Kidney (tissue), 14 donors: Measurements from ENCODE around the gene ZNF567. TPM values are rescaled to one million over a fixed set of nuclear protein-coding genes. Genes with fewer than 3 reads are reported as not detected.

ENCODE experiments used
- DNase-seq, 5 donors: peaks; one replicate each; pipeline ENCODE4 v3.0.0-alpha.2; 2013 to 2020
- FAIRE-seq: peaks from 2 replicates; lab custom pipeline; 2012; peaks lifted over from hg19 to GRCh38; lab: Jason Lieb, UNC
- H3K27ac ChIP-seq, 2 donors: one replicate each; pipeline ENCODE4 v1.7.0; 2013; ENCODE audit warnings: low read depth in 2 of 2, low read length in 2 of 2, inconsistent platforms in 1 of 2
- H3K27me3 ChIP-seq: one replicate; pipeline ENCODE4 v1.7.1; 2013; ENCODE audit warnings: low read length, inconsistent platforms; ENCODE audit not compliant: control insufficient read depth, insufficient read depth
- H3K36me3 ChIP-seq, 3 donors: one replicate each; pipeline versions ENCODE4 v1.7.0 to v1.7.1; 2013; ENCODE audit warnings: low read length in 3 of 3, control low read depth in 1 of 3, inconsistent platforms in 1 of 3; ENCODE audit not compliant: insufficient read depth in 3 of 3, control insufficient read depth in 2 of 3
- H3K4me1 ChIP-seq, 3 donors: one replicate each; pipeline versions ENCODE4 v1.7.0 to v1.7.1; 2013; ENCODE audit warnings: low read length in 3 of 3, inconsistent platforms in 1 of 3, low read depth in 1 of 3; ENCODE audit not compliant: control insufficient read depth in 2 of 3, insufficient read depth in 2 of 3
- H3K4me3 ChIP-seq, 3 donors: one replicate each; pipeline versions ENCODE4 v1.7.0 to v1.8.1; 2013; ENCODE audit warnings: low read length in 3 of 3, control low read depth in 1 of 3, inconsistent platforms in 1 of 3
- H3K9ac ChIP-seq, 3 donors: one replicate each; pipeline versions ENCODE4 v1.7.0 to v1.7.1; 2013; ENCODE audit warnings: low read length in 3 of 3, control low read depth in 1 of 3, inconsistent platforms in 1 of 3
- H3K9me3 ChIP-seq, 3 donors: one replicate each; pipeline versions ENCODE4 v1.7.0 to v1.7.1; 2013; ENCODE audit warnings: low read length in 3 of 3, control low read depth in 1 of 3, inconsistent platforms in 1 of 3; ENCODE audit not compliant: control insufficient read depth in 2 of 3, insufficient read depth in 1 of 3
- CTCF ChIP-seq: IDR thresholded peaks from 3 replicates; pipeline ENCODE4 v1.5.1; 2012; ENCODE audit warnings: mild to moderate bottlenecking, moderate library complexity, borderline replicate concordance; ENCODE audit not compliant: insufficient read depth; ENCODE audit errors: extremely low read depth
- intact Hi-C: fragments of 100-400 bp; cut with DNase I; formaldehyde crosslinking; loops from one replicate; pipeline ENCODE4 v1.11.1; 2022
- polyA plus RNA-seq: library from polyadenylated mRNA; stranded (reverse); fragments of 350-450 nt; fragmentation: Illumina TruSeq; extraction: RNeasy Lipid Tissue Mini Kit (QIAGEN cat#74804); gene quantifications from one replicate; pipeline ENCODE4 v1.2.3, GENCODE V29; 2014; ENCODE audit warnings: low read depth, low replicate concordance; ENCODE audit not compliant: insufficient read depth
- total RNA-seq: library from RNA; stranded (reverse); fragmentation: NEBNext Ultra II Directional; extraction: Animal tissue kit (Norgen Biotek cat#: 25700); gene quantifications from one replicate; pipeline ENCODE4 v1.2.1, GENCODE V29; 2021
- donor health status: control.
- donor health status: control.
- donor health status: control.
- donor health status: control.
- donor health status: control.
- donor health status: DM: yes; HTN: yes; CAD: no.
- donor health status: Normal renal cell carcinoma (clear cell type).

The ZNF567 gene
- total and polyA plus RNA-seq, 2 donors from 2014 or later = 4.0 to 9.8 TPM

DNA sequence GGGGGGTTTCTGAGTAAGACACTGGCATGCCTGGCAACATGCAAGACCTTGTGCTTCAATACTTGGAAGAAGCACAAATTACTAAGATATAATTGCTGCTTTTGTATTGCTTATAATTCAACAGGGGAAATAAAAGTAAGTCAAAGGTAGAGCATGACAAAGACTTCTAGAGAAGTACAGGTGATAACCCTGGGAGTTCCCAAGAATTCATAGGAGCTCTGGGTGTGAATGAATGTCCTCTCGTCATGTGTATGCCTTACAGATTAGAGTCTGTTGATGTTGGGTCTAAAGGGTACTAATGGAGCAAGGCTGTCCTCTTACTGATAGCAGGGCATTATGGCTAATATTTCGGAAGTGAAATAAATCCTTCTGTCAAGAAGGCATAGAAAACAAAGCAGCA lies 13.2 kb upstream of the ZNF567 start:
- no peak for TF ChIP-seq CTCF

GRCh38 chr19:36679455-36679854 lies 8.0 kb upstream of the ZNF567 start:
- DNase-seq (no peak), FAIRE-seq (no peak)
- H3K4me3 ChIP-seq = no peak overlapping the region
- peaks cover 0 to 12% (median 0%) of the 10 kb centered on the region in 3 donors for H3K36me3 ChIP-seq
- TF ChIP-seq CTCF = no peak
- no peaks in the 10 kb centered on the region for H3K27me3 ChIP-seq
- no peak overlapping the region for H3K9ac ChIP-seq
- H3K9me3 ChIP-seq = peaks cover 0 to 3% (median 0%) of the 10 kb centered on the region in 3 donors
- H3K4me1 ChIP-seq = no peaks in the 10 kb centered on the region
- intact Hi-C loops = no loop called here
- no peak overlapping the region for H3K27ac ChIP-seq

More for the DNA sequence above, 13.2 kb upstream of the ZNF567 start:
- no peak for DNase-seq
- H3K4me3 ChIP-seq = no peak overlapping the region
- H3K9ac ChIP-seq = no peak overlapping the region
- intact Hi-C loops = no loop called here
- no peak for FAIRE-seq
- H3K27ac ChIP-seq = no peak overlapping the region
- H3K27me3 ChIP-seq = no peaks in the 10 kb centered on the region
- no peaks in the 10 kb centered on the region for H3K4me1 ChIP-seq
- peaks cover 0 to 8% (median 2%) of the 10 kb centered on the region in 3 donors for H3K9me3 ChIP-seq
- H3K36me3 ChIP-seq = peaks cover 0 to 6% (median 0%) of the 10 kb centered on the region in 3 donors

DNA sequence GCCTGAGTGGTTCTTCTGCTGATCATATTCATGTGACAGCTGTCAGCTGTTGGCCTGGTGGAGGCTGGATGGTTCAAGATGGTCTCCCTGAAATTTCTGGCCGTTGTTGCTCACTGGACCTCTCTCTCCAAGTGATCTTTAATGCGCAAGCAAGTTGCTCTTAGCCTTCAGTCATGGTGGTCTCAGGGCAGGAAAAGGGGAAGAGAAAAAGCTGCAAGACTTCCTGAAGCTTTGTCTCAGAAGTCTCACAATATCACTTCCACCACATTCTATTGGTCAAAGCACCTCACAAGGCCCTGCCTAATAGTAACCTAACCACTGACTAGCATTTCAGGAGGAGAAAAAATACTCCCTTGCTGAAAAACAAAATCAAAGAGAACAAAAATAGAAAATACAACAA lies 1.6 kb upstream of the ZNF567 start:
- H3K27ac ChIP-seq = no peak overlapping the region
- H3K9ac ChIP-seq = no peak overlapping the region
- H3K4me1 ChIP-seq = peaks cover 0 to 12% (median 6%) of the 10 kb centered on the region in 3 donors
- FAIRE-seq (no peak), DNase-seq (no peak)
- peaks cover 0 to 2% (median 2%) of the 10 kb centered on the region in 3 donors for H3K36me3 ChIP-seq
- no peaks in the 10 kb centered on the region for H3K27me3 ChIP-seq
- no peaks in the 10 kb centered on the region for H3K9me3 ChIP-seq
- peak overlapping the region in 1 of 3 donors; percentile 96 for H3K4me3 ChIP-seq
- intact Hi-C loops = no loop called here
- TF ChIP-seq CTCF = no peak
